Panc1 (cell line): Measurements from ENCODE around the gene SUMF1.

Experiments
- TF ChIP-seq, protein P1 (sequence below): fragments of 450-650 bp; IDR thresholded peaks from 2 replicates; pipeline ENCODE4 v1.5.1; 2017; ENCODE audit warnings: mild to moderate bottlenecking
- TF ChIP-seq, protein P2 (sequence below), 2 experiments: IDR thresholded peaks; 2 replicates each; pipeline ENCODE4 v1.6.1; 2011 to 2012; ENCODE audit warnings: low read depth in 2 of 2, control low read depth in 1 of 2, low read length in 1 of 2, mild to moderate bottlenecking in 1 of 2, moderate library complexity in 1 of 2; ENCODE audit not compliant: insufficient read depth in 1 of 2

DNA sequence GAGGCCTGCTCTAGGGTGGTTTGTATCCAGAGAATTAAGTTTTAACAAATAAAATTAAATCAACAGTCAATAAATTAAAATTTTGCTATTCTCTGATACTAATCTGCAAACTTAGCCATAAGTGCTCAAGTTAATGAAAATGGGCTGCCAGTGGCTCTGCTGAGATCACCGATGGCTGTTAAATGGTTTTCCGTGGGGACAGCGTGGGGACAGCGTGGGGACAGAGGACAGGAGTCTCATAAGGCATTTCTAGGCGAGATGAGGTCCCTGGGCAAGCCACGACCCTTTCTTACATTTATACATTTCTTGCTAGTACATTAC is 110.9 kb downstream of the SUMF1 start:
- TF ChIP-seq, protein P1, sequence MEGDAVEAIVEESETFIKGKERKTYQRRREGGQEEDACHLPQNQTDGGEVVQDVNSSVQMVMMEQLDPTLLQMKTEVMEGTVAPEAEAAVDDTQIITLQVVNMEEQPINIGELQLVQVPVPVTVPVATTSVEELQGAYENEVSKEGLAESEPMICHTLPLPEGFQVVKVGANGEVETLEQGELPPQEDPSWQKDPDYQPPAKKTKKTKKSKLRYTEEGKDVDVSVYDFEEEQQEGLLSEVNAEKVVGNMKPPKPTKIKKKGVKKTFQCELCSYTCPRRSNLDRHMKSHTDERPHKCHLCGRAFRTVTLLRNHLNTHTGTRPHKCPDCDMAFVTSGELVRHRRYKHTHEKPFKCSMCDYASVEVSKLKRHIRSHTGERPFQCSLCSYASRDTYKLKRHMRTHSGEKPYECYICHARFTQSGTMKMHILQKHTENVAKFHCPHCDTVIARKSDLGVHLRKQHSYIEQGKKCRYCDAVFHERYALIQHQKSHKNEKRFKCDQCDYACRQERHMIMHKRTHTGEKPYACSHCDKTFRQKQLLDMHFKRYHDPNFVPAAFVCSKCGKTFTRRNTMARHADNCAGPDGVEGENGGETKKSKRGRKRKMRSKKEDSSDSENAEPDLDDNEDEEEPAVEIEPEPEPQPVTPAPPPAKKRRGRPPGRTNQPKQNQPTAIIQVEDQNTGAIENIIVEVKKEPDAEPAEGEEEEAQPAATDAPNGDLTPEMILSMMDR = no peak
- TF ChIP-seq, protein P2, sequence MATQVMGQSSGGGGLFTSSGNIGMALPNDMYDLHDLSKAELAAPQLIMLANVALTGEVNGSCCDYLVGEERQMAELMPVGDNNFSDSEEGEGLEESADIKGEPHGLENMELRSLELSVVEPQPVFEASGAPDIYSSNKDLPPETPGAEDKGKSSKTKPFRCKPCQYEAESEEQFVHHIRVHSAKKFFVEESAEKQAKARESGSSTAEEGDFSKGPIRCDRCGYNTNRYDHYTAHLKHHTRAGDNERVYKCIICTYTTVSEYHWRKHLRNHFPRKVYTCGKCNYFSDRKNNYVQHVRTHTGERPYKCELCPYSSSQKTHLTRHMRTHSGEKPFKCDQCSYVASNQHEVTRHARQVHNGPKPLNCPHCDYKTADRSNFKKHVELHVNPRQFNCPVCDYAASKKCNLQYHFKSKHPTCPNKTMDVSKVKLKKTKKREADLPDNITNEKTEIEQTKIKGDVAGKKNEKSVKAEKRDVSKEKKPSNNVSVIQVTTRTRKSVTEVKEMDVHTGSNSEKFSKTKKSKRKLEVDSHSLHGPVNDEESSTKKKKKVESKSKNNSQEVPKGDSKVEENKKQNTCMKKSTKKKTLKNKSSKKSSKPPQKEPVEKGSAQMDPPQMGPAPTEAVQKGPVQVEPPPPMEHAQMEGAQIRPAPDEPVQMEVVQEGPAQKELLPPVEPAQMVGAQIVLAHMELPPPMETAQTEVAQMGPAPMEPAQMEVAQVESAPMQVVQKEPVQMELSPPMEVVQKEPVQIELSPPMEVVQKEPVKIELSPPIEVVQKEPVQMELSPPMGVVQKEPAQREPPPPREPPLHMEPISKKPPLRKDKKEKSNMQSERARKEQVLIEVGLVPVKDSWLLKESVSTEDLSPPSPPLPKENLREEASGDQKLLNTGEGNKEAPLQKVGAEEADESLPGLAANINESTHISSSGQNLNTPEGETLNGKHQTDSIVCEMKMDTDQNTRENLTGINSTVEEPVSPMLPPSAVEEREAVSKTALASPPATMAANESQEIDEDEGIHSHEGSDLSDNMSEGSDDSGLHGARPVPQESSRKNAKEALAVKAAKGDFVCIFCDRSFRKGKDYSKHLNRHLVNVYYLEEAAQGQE (IDR thresholded peaks at IDR 0.05; ENCODE audit: insufficient read depth in 1 of 2, low read depth in 2 of 2, low read length in 1 of 2) = no peak
